NCI-H2227 (cell line): ENCODE data around the gene FAM219A.
"Not testable (repeated sequence)": the region's sequence is repeated elsewhere in the genome, so short reads cannot be mapped to it uniquely, and the experiment has no call there.

Experiments
- DNase-seq: peaks from one replicate; lab custom pipeline; 2025; ENCODE audit not compliant: unreplicated experiment; lab: John Stamatoyannopoulos, UW

The FAM219A gene

GRCh38 chr9:34446468-34446891 is 11.9 kb downstream of the FAM219A start:
- no peak for DNase-seq

- DNase-seq: no peak
Observed at GRCh38 chr9:34443976-34444375, 14.4 kb downstream of the FAM219A start.

GRCh38 chr9:34443533-34443932 is 14.8 kb downstream of the FAM219A start:
- DNase-seq: no peak

- no peak for DNase-seq
Observed at GRCh38 chr9:34442770-34443169, 15.6 kb downstream of the FAM219A start.

GRCh38 chr9:34440017-34440416 is 18.4 kb downstream of the FAM219A start:
- DNase-seq: no peak

- not testable (repeated sequence) for DNase-seq
Observed at GRCh38 chr9:34438465-34438864, 19.9 kb downstream of the FAM219A start.

GRCh38 chr9:34437926-34438307 is 20.5 kb downstream of the FAM219A start:
- DNase-seq: not testable (repeated sequence)

- peak; percentile 78 for DNase-seq
Observed at GRCh38 chr9:34437006-34437925, 21.1 kb downstream of the FAM219A start.

GRCh38 chr9:34431667-34432066 is 26.7 kb downstream of the FAM219A start:
- no peak for DNase-seq

GRCh38 chr9:34430843-34431437 is 27.4 kb downstream of the FAM219A start:
- peak; percentile 82 for DNase-seq

- DNase-seq: peak; percentile 9
Observed at GRCh38 chr9:34428325-34428958, 29.9 kb downstream of the FAM219A start.

GRCh38 chr9:34426347-34427074 is 31.9 kb downstream of the FAM219A start:
- no peak for DNase-seq

- no peak for DNase-seq
Observed at GRCh38 chr9:34419716-34420504, 38.5 kb downstream of the FAM219A start.

GRCh38 chr9:34417734-34418133 is 40.6 kb downstream of the FAM219A start:
- no peak for DNase-seq

- DNase-seq: no peak
Observed at GRCh38 chr9:34413231-34413852, 45.0 kb downstream of the FAM219A start.

- no peak for DNase-seq
Observed at GRCh38 chr9:34412336-34412735, 46.0 kb downstream of the FAM219A start.

GRCh38 chr9:34409154-34409553 is 49.2 kb downstream of the FAM219A start:
- no peak for DNase-seq

- DNase-seq: no peak
Observed at GRCh38 chr9:34408173-34408572, 50.2 kb downstream of the FAM219A start.

GRCh38 chr9:34406219-34406618 is 52.2 kb downstream of the FAM219A start:
- DNase-seq: no peak

- no peak for DNase-seq
Observed at GRCh38 chr9:34405719-34406118, 52.7 kb downstream of the FAM219A start.
